Choroid plexus epithelial cell (primary cell): ENCODE results near the gene ANKZF1.

Experiments
- DNase-seq: peaks from one replicate; pipeline ENCODE4 v3.0.0-alpha.2; 2010; ENCODE audit warnings: low read depth
- H3K4me3 ChIP-seq: 2 replicates; pipeline ENCODE4 v1.5.1; 2011; ENCODE audit warnings: low read depth, mild to moderate bottlenecking, control low read depth, low read length, moderate library complexity
- TF ChIP-seq, protein P1 (sequence below): conservative IDR thresholded peaks from 2 replicates; pipeline ENCODE4 v1.5.1; 2011; ENCODE audit warnings: low read depth, mild to moderate bottlenecking, control low read depth, inconsistent platforms, low read length, moderate library complexity

The ANKZF1 gene

DNA sequence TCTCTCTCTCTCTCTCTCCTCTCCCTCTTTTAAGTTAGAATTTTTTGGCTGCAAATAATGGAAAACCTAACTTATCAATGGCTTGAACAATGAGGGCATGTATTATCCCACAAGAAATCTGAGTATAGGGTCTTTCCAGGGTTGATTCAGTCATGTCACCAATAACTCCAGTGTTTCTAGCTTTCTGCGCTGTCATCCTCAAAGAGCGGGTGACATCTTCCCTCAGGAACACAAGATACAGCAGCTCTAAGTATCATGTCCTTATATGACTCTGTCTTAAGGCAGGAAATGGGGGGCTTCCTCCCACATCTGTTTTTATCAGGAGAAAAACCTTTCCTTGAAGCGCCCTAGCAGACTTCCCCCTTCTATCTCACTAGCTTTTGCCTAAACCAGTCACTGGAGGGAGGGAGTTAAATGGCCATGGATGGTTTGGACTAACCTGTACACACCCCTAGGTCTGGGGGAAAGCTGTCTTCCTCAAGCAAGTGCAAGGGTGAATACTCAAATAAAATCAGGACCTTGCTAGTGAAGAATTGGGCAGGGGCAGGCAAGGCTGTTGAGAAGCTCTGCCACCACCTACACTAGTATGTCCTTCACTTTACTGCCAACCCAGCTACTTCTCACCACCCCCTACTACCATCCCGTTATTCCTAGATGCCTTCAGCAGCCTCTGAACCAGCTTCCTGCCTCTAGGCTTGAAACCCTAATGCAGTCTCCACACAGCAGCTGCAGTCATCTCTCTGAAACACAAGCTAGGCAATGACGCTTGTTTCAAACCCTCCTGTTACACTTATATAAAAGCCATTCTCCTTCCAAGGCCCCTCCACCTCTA is 31.6 kb downstream of the ANKZF1 start:
- H3K4me3 ChIP-seq, result no peak overlapping the region
- DNase-seq, result no peak
- TF ChIP-seq, protein P1, sequence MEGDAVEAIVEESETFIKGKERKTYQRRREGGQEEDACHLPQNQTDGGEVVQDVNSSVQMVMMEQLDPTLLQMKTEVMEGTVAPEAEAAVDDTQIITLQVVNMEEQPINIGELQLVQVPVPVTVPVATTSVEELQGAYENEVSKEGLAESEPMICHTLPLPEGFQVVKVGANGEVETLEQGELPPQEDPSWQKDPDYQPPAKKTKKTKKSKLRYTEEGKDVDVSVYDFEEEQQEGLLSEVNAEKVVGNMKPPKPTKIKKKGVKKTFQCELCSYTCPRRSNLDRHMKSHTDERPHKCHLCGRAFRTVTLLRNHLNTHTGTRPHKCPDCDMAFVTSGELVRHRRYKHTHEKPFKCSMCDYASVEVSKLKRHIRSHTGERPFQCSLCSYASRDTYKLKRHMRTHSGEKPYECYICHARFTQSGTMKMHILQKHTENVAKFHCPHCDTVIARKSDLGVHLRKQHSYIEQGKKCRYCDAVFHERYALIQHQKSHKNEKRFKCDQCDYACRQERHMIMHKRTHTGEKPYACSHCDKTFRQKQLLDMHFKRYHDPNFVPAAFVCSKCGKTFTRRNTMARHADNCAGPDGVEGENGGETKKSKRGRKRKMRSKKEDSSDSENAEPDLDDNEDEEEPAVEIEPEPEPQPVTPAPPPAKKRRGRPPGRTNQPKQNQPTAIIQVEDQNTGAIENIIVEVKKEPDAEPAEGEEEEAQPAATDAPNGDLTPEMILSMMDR, result no peak

DNA sequence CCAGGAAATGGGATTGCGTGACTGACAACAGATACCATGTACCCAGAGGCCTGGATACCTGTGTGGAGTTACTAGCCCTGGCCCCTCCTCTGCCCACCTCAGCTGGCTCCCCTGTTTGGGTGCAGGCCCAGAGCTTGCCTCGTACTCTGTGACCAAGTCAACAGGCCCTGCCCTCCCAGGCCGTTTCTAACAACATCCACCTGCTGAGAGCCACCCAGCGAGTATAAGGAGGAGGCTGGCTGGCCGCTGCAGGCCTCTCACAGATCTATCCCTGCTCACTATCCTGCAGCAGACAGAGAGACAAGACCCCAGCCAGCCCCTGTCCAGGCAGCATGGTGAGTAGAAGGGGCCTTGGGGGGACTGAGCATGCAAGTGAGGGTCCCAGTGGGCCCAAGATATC is 36.6 kb downstream of the ANKZF1 start:
- no peak overlapping the region for H3K4me3 ChIP-seq
- DNase-seq, result no peak
- TF ChIP-seq, protein P1, result no peak

DNA sequence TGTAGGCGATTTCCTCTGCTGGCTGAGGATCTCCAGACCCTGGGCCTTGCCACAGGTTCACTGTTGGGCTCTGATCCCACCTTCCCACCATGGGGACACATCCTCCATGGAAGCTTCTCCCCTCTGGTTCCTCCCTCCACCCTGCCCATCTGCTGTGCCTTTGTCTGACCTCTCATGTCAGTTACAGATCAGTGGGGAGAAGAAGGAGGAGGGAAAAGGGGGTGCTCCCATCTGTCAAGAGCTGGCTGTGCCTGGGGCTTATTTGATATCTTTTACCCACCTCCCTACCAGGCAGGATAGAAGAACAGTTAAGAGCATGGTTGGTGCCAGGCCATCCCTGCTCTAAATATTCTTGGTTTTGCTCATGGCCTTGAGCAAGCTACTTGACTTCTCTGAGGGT is 37.3 kb downstream of the ANKZF1 start:
- no peak overlapping the region for H3K4me3 ChIP-seq
- TF ChIP-seq, protein P1, result no peak
- DNase-seq, result no peak

DNA sequence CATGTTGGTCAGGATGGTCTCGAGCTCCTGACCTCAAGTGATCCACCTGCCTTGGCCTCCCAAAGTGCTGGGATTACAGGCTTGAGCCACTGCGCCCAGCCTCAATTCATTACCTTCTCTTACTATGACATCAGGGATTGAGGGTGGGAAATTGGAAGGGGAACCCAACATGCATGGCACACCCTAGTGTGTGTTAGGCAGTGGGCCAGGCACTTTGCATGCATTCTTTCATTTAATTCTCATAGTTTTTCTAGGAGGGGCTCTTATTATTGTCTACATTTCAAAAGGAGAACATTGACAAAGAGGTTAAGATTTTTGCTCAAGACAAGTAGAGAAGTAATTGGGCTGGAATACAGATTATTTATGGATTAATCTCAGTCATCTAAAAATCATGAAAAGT is 38.7 kb downstream of the ANKZF1 start:
- DNase-seq, result no peak
- TF ChIP-seq, protein P1, result no peak
- no peak overlapping the region for H3K4me3 ChIP-seq

DNA sequence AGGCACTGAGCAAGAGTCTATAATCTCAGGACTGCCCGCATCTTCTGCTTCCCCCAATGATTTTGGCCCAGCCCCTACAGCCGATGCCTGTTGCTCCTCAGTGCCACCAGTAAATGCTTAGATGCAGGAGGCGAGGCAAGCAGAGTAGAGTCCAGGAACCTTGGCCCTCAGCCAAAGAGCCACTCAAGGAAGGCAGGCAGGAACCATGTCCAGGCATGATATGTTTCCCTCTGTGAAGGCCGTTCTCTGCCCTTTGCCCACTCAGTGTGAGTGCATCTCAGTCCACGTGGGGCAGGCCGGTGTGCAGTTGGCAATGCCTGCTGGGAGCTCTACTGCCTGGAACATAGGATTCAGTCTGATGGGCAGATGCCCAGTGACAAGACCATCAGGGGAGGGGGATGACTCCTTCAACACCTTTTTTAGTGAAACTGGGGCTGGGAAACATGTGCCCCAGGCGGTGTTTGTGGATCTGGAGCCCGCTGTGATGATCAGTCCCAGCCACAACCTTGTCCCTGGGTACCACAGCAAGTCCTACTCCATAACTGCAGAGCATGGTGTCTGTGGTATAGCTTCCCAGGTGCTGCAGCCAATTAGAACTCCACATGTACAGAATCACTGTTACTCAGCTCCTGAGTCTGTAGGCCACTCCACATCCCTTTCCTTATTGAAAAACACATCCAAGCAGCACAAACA is 39.9 kb downstream of the ANKZF1 start:
- no peak overlapping the region for H3K4me3 ChIP-seq
- TF ChIP-seq, protein P1, result no peak
- no peak for DNase-seq

DNA sequence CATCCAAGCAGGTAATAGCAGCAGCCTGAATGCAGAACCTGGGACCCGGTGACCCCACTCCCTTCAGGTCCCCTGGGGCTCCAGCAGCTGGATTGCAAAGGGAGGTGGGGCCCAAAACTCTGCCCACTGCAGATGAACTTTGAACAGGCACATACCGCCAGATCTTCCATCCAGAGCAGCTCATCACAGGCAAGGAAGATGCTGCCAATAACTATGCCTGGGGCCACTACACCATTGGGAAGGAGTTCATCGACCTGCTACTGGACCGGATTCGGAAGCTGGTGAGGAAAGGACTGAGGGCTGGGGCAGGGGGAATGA is 40.4 kb downstream of the ANKZF1 start:
- no peak overlapping the region for H3K4me3 ChIP-seq
- TF ChIP-seq, protein P1, result no peak
- DNase-seq, result no peak

DNA sequence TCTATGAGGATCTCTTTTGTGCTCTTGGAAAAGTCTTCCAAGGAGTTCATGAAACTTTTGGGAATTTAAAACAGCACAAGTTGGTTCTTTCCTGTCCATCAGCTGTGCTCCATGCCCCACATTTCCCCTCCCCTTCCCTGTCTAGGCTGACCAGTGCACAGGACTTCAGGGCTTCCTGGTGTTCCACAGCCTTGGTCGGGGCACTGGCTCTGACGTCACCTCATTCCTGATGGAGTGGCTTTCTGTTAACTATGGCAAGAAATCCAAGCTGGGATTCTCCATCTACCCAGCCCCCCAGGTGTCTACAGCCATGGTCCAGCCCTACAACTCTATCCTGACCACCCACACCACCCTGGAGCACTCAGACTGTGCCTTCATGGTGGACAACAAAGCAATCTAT is 41.4 kb downstream of the ANKZF1 start:
- TF ChIP-seq, protein P1, result no peak
- no peak for DNase-seq
- H3K4me3 ChIP-seq, result no peak overlapping the region
